Measurements from ENCODE around the gene HDAC9.

GRCh38 chr7:18467011-18467410, 28.5 kb upstream of the HDAC9 start:
- TF ChIP-seq CTCF (IDR thresholded peaks at IDR 0.05) = no peak
- no peak for TF ChIP-seq POLR2A (IDR thresholded peaks at IDR 0.05; ENCODE audit: low read depth)
